Smooth muscle cell (in vitro differentiated cells): Measurements from ENCODE around the gene CCDC92. TPM values are rescaled to one million over a fixed set of nuclear protein-coding genes. Genes with fewer than 3 reads are reported as not detected.

Experiments used
- DNase-seq: peaks from one replicate; lab custom pipeline; 2025; ENCODE audit not compliant: unreplicated experiment; lab: John Stamatoyannopoulos, UW
- H2AFZ ChIP-seq: fragments of 200-600 bp; sonication (generic); 2 replicates; pipeline ENCODE4 v1.6.0; 2016; ENCODE audit warnings: antibody characterized with exemption, low read depth, mild to moderate bottlenecking
- H3F3A ChIP-seq: fragments of 200-600 bp; sonication (generic); 2 replicates; pipeline ENCODE4 v1.6.0; 2017; ENCODE audit warnings: antibody characterized with exemption, low read depth
- H3K27ac ChIP-seq: fragments of 200-600 bp; sonication (generic); 2 replicates; pipeline ENCODE4 v1.5.1; 2016; ENCODE audit warnings: low read depth, mild to moderate bottlenecking
- H3K27me3 ChIP-seq: fragments of 200-600 bp; sonication (generic); 2 replicates; pipeline ENCODE4 v1.6.1; 2016; ENCODE audit warnings: low read depth, mild to moderate bottlenecking
- H3K36me3 ChIP-seq: fragments of 200-600 bp; sonication (generic); 2 replicates; pipeline ENCODE4 v1.5.1; 2016; ENCODE audit warnings: low read depth
- H3K4me1 ChIP-seq: fragments of 200-600 bp; sonication (generic); 2 replicates; pipeline ENCODE4 v1.5.1; 2016; ENCODE audit warnings: low read depth
- H3K4me2 ChIP-seq: fragments of 200-600 bp; sonication (generic); 2 replicates; pipeline ENCODE4 v1.6.0; 2016; ENCODE audit warnings: mild to moderate bottlenecking
- H3K4me3 ChIP-seq: fragments of 200-600 bp; sonication (generic); 2 replicates; pipeline ENCODE4 v1.5.1; 2016; ENCODE audit warnings: mild to moderate bottlenecking
- H3K79me2 ChIP-seq: fragments of 200-600 bp; sonication (generic); 2 replicates; pipeline ENCODE4 v1.6.0; 2016; ENCODE audit warnings: low read depth, mild to moderate bottlenecking
- H3K9ac ChIP-seq: fragments of 200-600 bp; sonication (generic); 2 replicates; pipeline ENCODE4 v1.6.0; 2016; ENCODE audit warnings: low read depth
- H3K9me3 ChIP-seq: fragments of 200-600 bp; sonication (generic); replicated peaks from 2 replicates; pipeline ENCODE4 v1.5.1; 2016; ENCODE audit warnings: low read depth
- H4K20me1 ChIP-seq: fragments of 200-600 bp; sonication (generic); 2 replicates; pipeline ENCODE4 v1.6.0; 2016; ENCODE audit warnings: low read depth
- CTCF ChIP-seq: fragments of 200-600 bp; sonication (generic); IDR thresholded peaks from 2 replicates; pipeline ENCODE4 v1.5.1; 2017; ENCODE audit warnings: borderline replicate concordance, mild to moderate bottlenecking, antibody characterized with exemption; ENCODE audit not compliant: insufficient read depth, poor library complexity, severe bottlenecking
- WGBS: methylation state at CpG from one replicate; pipeline ENCODE4 v1.1.7; 2016; ENCODE audit warnings: low lambda C conversion rate; 5-methylcytosine and 5-hydroxymethylcytosine counted together
- polyA plus RNA-seq: library from polyadenylated mRNA; unstranded; fragments of >200 nt; fragmentation: Nextera tagmentation; extraction: Ambion mirVana; gene quantifications from 2 replicates; pipeline ENCODE4 v1.2.1, GENCODE V29; 2016
- total RNA-seq: library from RNA; depleted of rRNA; stranded (reverse); fragments of >200 nt; gene quantifications from 2 replicates; pipeline ENCODE4 v1.2.3, GENCODE V29; 2014

CCDC92 gene
- total and polyA plus RNA-seq, 2 experiments from 2014 or later: 17.4 to 68.2 TPM

- DNase-seq: no peak
- no peaks in the 10 kb centered on the region for H3F3A ChIP-seq
- H3K9me3 ChIP-seq: no peaks in the 10 kb centered on the region
- H3K27me3 ChIP-seq: no peaks in the 10 kb centered on the region
- no peak overlapping the region for H3K27ac ChIP-seq
- H3K79me2 ChIP-seq: peaks cover 28% of the 10 kb centered on the region
- H3K4me1 ChIP-seq: no peaks in the 10 kb centered on the region
- H2AFZ ChIP-seq: no peak overlapping the region
- no peak overlapping the region for H3K4me3 ChIP-seq
- no peak overlapping the region for H3K4me2 ChIP-seq
- no peaks in the 10 kb centered on the region for H3K36me3 ChIP-seq
- H3K9ac ChIP-seq: no peak overlapping the region
- 90% methylated on average over 9 of the region's 9 CpGs for WGBS
- TF ChIP-seq CTCF: no peak
- H4K20me1 ChIP-seq: peaks cover 84% of the 10 kb centered on the region
Observed at GRCh38 chr12:123960029-123960735, 12.4 kb downstream of the CCDC92 start.

- Histone ChIP-seq H4K20me1 (peaks cover 73% of the 10 kb centered on the region), H2AFZ (no peak overlapping the region), H3K4me1 (no peaks in the 10 kb centered on the region), H3K4me2 (no peak overlapping the region), H3K79me2 (peaks cover 24% of the 10 kb centered on the region), H3K9me3 (no peaks in the 10 kb centered on the region), H3K4me3 (no peak overlapping the region), H3K36me3 (no peaks in the 10 kb centered on the region), H3K27ac (no peak overlapping the region), H3K9ac (no peak overlapping the region), H3F3A (no peaks in the 10 kb centered on the region), H3K27me3 (no peaks in the 10 kb centered on the region)
- no peak for DNase-seq
- WGBS: 53% methylated on average over 9 of the region's 9 CpGs
- TF ChIP-seq CTCF: no peak
Observed at GRCh38 chr12:123958876-123959275, 13.8 kb downstream of the CCDC92 start.

- no peak for DNase-seq
- no peaks in the 10 kb centered on the region for H3K4me1 ChIP-seq
- no peak for TF ChIP-seq CTCF
- 63% methylated on average over 8 of the region's 8 CpGs for WGBS
- no peak overlapping the region for H3K4me3 ChIP-seq
- H3F3A ChIP-seq: no peaks in the 10 kb centered on the region
- no peak overlapping the region for H3K4me2 ChIP-seq
- no peaks in the 10 kb centered on the region for H3K36me3 ChIP-seq
- H3K79me2 ChIP-seq: peaks cover 22% of the 10 kb centered on the region
- no peak overlapping the region for H3K27ac ChIP-seq
- no peak overlapping the region for H2AFZ ChIP-seq
- H3K9me3 ChIP-seq: no peaks in the 10 kb centered on the region
- H3K9ac ChIP-seq: no peak overlapping the region
- H3K27me3 ChIP-seq: no peaks in the 10 kb centered on the region
- peaks cover 69% of the 10 kb centered on the region for H4K20me1 ChIP-seq
Observed at GRCh38 chr12:123958462-123958861, 14.2 kb downstream of the CCDC92 start.

- H3K4me2 ChIP-seq: no peak overlapping the region
- no peak overlapping the region for H3K27ac ChIP-seq
- no peaks in the 10 kb centered on the region for H3K36me3 ChIP-seq
- TF ChIP-seq CTCF: no peak
- no peaks in the 10 kb centered on the region for H3F3A ChIP-seq
- peaks cover 66% of the 10 kb centered on the region for H4K20me1 ChIP-seq
- H3K27me3 ChIP-seq: no peaks in the 10 kb centered on the region
- no peak overlapping the region for H3K4me3 ChIP-seq
- H3K9me3 ChIP-seq: no peaks in the 10 kb centered on the region
- H2AFZ ChIP-seq: no peak overlapping the region
- H3K4me1 ChIP-seq: no peaks in the 10 kb centered on the region
- 95% methylated on average over 3 of the region's 3 CpGs for WGBS
- H3K9ac ChIP-seq: no peak overlapping the region
- no peak for DNase-seq
- H3K79me2 ChIP-seq: peaks cover 27% of the 10 kb centered on the region
Observed at GRCh38 chr12:123957196-123957595, 15.4 kb downstream of the CCDC92 start.
